Stimulated activated CD4-positive, alpha-beta T cell treated with anti-CD3 and anti-CD28 coated beads, Interleukin-12 subunit alpha, Interleukin-12 subunit beta, amount 100 ng/mL, for 48 hours (primary cell): ENCODE results near the gene C3.

ENCODE experiments used
- DNase-seq, 3 donors: peaks; one replicate each; pipeline ENCODE4 v3.0.0-alpha.2; 2020; ENCODE audit warnings: low read depth in 2 of 3, low spot score in 1 of 3

Gene C3

GRCh38 chr19:6745965-6746364 is 25.5 kb upstream of the C3 start:
- no peak for DNase-seq

GRCh38 chr19:6744381-6745301 is 24.2 kb upstream of the C3 start:
- DNase-seq: no peak

- DNase-seq: no peak
Observed at GRCh38 chr19:6743714-6744380, 23.4 kb upstream of the C3 start.

- DNase-seq: no peak
Observed at GRCh38 chr19:6743066-6743465, 22.6 kb upstream of the C3 start.

GRCh38 chr19:6740589-6741343 is 20.3 kb upstream of the C3 start:
- DNase-seq: no peak

GRCh38 chr19:6739883-6740588 is 19.6 kb upstream of the C3 start:
- peak in 1 of 3 donors; percentile 8 for DNase-seq

GRCh38 chr19:6739390-6739882 is 19.0 kb upstream of the C3 start, which contains the start of gene TRIP10:
Gene TRIP10, plus strand, starts transcription at chr19:6739680. Its CDS starts 82 bp downstream, at chr19:6739762.
- DNase-seq: peak; percentile 65 to 73 (median 70)

- DNase-seq: peak in 1 of 3 donors; percentile 20
Observed at GRCh38 chr19:6738787-6739389, 18.4 kb upstream of the C3 start.

- DNase-seq: peak; percentile 73 to 76 (median 74)
Observed at GRCh38 chr19:6737873-6738786, 17.7 kb upstream of the C3 start.

- DNase-seq: peak; percentile 97 to 99 (median 99)
Observed at GRCh38 chr19:6737284-6737872, 16.9 kb upstream of the C3 start, which contains the start of gene GPR108. Gene GPR108, minus strand, starts transcription at chr19:6737580. Its CDS starts 4 bp downstream, at chr19:6737576.

- peak in 1 of 3 donors; percentile 29 for DNase-seq
Observed at GRCh38 chr19:6736917-6737283, 16.4 kb upstream of the C3 start.

- DNase-seq: peak; percentile 58 to 62 (median 58)
Observed at GRCh38 chr19:6736169-6736916, 15.9 kb upstream of the C3 start.

- DNase-seq: no peak
Observed at GRCh38 chr19:6735181-6735911, 14.9 kb upstream of the C3 start.

- no peak for DNase-seq
Observed at GRCh38 chr19:6734096-6734696, 13.7 kb upstream of the C3 start.

GRCh38 chr19:6733338-6734095 is 13.1 kb upstream of the C3 start:
- DNase-seq: no peak

GRCh38 chr19:6732803-6733337 is 12.4 kb upstream of the C3 start:
- no peak for DNase-seq
